HepG2 (cell line): ENCODE data around the gene KRTAP5-10. TPM values are rescaled to one million over a fixed set of nuclear protein-coding genes. Genes with fewer than 3 reads are reported as not detected.
A peak's percentile ranks its signal among the peaks of the same experiment; 100 is the strongest.

Experiments used
- ATAC-seq: fragments of 200-7000 bp; cut with Tn5 transposase; 3 replicates; pipeline ENCODE4 v1.9.1; 2020; ENCODE audit warnings: mild to moderate bottlenecking, moderate library complexity
- BruUV-seq: library from RNA; stranded (reverse); fragments of 400-500 nt; replicated peaks from 2 replicates; lab custom pipeline; 2021; lab: Mats Ljungman, UMichigan
- CTCF ChIA-PET: fragments of 300-600 bp; formaldehyde crosslinking; extraction: SDS; loops from one replicate; lab custom pipeline; 2021; ENCODE audit warnings: low total read pairs, inconsistent platforms, low intra/inter-chr PET ratio; lab: Yijun Ruan, JAX
- POLR2A ChIA-PET: fragments of 350-600 bp; sonication (Branson Sonifier 250); formaldehyde crosslinking; loops from one replicate; lab custom pipeline; 2020; ENCODE audit warnings: antibody characterized with exemption, inconsistent platforms; lab: Yijun Ruan, JAX
- DNase-seq: peaks from one replicate; pipeline ENCODE4 v3.0.0-alpha.2; 2015; ENCODE audit warnings: low spot score
- FAIRE-seq: peaks from 3 replicates; lab custom pipeline; 2011; peaks lifted over from hg19 to GRCh38; lab: Jason Lieb, UNC
- H2AFZ ChIP-seq: one replicate; pipeline ENCODE4 v1.6.1; 2011; ENCODE audit warnings: low read length, inconsistent platforms
- H3K27ac ChIP-seq: fragments of 300-600 bp; 3 replicates; pipeline ENCODE4 v1.8.0; 2011; ENCODE audit warnings: mixed run types, mild to moderate bottlenecking, mixed read lengths, low read length, inconsistent platforms; ENCODE audit not compliant: insufficient read depth; ENCODE audit errors: extremely low read length
- H3K27me3 ChIP-seq, 2 experiments: fragments of 200-600 bp in 1 of 2; 2 replicates in 1 of 2; 3 replicates in 1 of 2; pipeline versions ENCODE4 v1.6.0 to v1.8.0; 2011; ENCODE audit warnings: low read length in 2 of 2, mild to moderate bottlenecking in 2 of 2, moderate library complexity in 2 of 2, inconsistent platforms in 1 of 2; ENCODE audit not compliant: insufficient read depth in 2 of 2, control insufficient read depth in 1 of 2
- H3K36me3 ChIP-seq, 2 experiments: fragments of 200-600 bp in 1 of 2; replicated peaks in 1 of 2; 2 replicates in 1 of 2; 3 replicates in 1 of 2; pipeline versions ENCODE4 v1.5.1 to v1.8.0; 2011; ENCODE audit warnings: low read length in 2 of 2, inconsistent platforms in 1 of 2; ENCODE audit not compliant: insufficient read depth in 2 of 2, control insufficient read depth in 1 of 2
- H3K4me1 ChIP-seq: 2 replicates; pipeline ENCODE4 v1.5.1; 2012; ENCODE audit warnings: low read length, inconsistent platforms; ENCODE audit not compliant: insufficient read depth
- H3K4me2 ChIP-seq: 2 replicates; pipeline ENCODE4 v1.6.0; 2011; ENCODE audit warnings: low read depth, low read length, inconsistent platforms
- H3K4me3 ChIP-seq, 3 experiments: fragments of 200-600 bp in 1 of 3; sonication (generic), shearing (Covaris generic) in 1 of 3; replicated peaks in 1 of 3; 2 replicates each; pipeline ENCODE4 v1.5.1; 2011 to 2016; ENCODE audit warnings: low read length in 3 of 3, inconsistent platforms in 2 of 3, low read depth in 2 of 3, mild to moderate bottlenecking in 2 of 3, control low read depth in 1 of 3, mixed read lengths in 1 of 3; ENCODE audit not compliant: insufficient read depth in 1 of 3
- H3K79me2 ChIP-seq: one replicate; pipeline ENCODE4 v1.6.1; 2011; ENCODE audit warnings: low read length, inconsistent platforms; ENCODE audit not compliant: insufficient read depth
- H3K9ac ChIP-seq: 2 replicates; pipeline ENCODE4 v1.6.0; 2011; ENCODE audit warnings: mild to moderate bottlenecking, low read depth, low read length, inconsistent platforms; ENCODE audit not compliant: insufficient read depth
- H3K9me3 ChIP-seq: 2 replicates; pipeline ENCODE4 v1.5.1; 2012; ENCODE audit warnings: mild to moderate bottlenecking, low read length
- H4K20me1 ChIP-seq: 2 replicates; pipeline ENCODE4 v1.6.0; 2011; ENCODE audit warnings: inconsistent platforms, mild to moderate bottlenecking, low read length, moderate library complexity; ENCODE audit not compliant: insufficient read depth
- ATF3 ChIP-seq: sonication (generic); formaldehyde crosslinking; IDR thresholded peaks from 2 replicates; pipeline ENCODE4 v1.4.0; 2020; ENCODE audit warnings: missing genetic modification reagents
- DR1 ChIP-seq: sonication (generic); formaldehyde crosslinking; IDR thresholded peaks from 2 replicates; pipeline ENCODE4 v1.8.0; 2021; ENCODE audit warnings: mild to moderate bottlenecking, missing genetic modification reagents, inconsistent platforms
- E2F2 ChIP-seq: sonication (generic); formaldehyde crosslinking; IDR thresholded peaks from 2 replicates; pipeline ENCODE4 v1.4.0; 2020; ENCODE audit warnings: missing genetic modification reagents, borderline replicate concordance
- KLF15 ChIP-seq: sonication (generic); formaldehyde crosslinking; IDR thresholded peaks from 2 replicates; pipeline ENCODE4 v1.8.1; 2023; ENCODE audit warnings: borderline replicate concordance, mild to moderate bottlenecking, inconsistent platforms, missing genetic modification reagents, mixed read lengths
- MTA1 ChIP-seq: sonication (generic); formaldehyde crosslinking; IDR thresholded peaks from 2 replicates; pipeline ENCODE4 v1.4.0; 2020; ENCODE audit warnings: missing genetic modification reagents, mild to moderate bottlenecking, borderline replicate concordance
- SAP130 ChIP-seq: IDR thresholded peaks from 2 replicates; pipeline ENCODE4 v1.6.1; 2016; ENCODE audit warnings: low read depth
- SOX6 ChIP-seq, 2 experiments: fragments of 450-650 bp in 1 of 2; sonication (generic) in 1 of 2; formaldehyde crosslinking in 1 of 2; IDR thresholded peaks; 2 replicates each; pipeline versions ENCODE4 v1.4.0 to v1.6.1; 2017 to 2020; ENCODE audit warnings: antibody characterized with exemption in 1 of 2, mild to moderate bottlenecking in 1 of 2, missing genetic modification reagents in 1 of 2
- TERF1 ChIP-seq: sonication (generic); formaldehyde crosslinking; IDR thresholded peaks from 2 replicates; pipeline ENCODE4 v1.8.0; 2022; ENCODE audit warnings: mild to moderate bottlenecking, missing genetic modification reagents, moderate library complexity
- WIZ ChIP-seq: sonication (generic); formaldehyde crosslinking; IDR thresholded peaks from 2 replicates; pipeline ENCODE4 v1.5.1; 2020; ENCODE audit warnings: mild to moderate bottlenecking, missing genetic modification reagents
- ZFP62 ChIP-seq: sonication (generic); formaldehyde crosslinking; IDR thresholded peaks from 2 replicates; pipeline ENCODE4 v1.4.0; 2020; ENCODE audit warnings: missing genetic modification reagents
- ZMYM4 ChIP-seq: sonication (generic); formaldehyde crosslinking; IDR thresholded peaks from 2 replicates; pipeline ENCODE4 v1.8.1; 2023; ENCODE audit warnings: mild to moderate bottlenecking, missing genetic modification reagents
- ZNF292 ChIP-seq: sonication (generic); formaldehyde crosslinking; IDR thresholded peaks from 2 replicates; pipeline ENCODE4 v1.8.1; 2022; ENCODE audit warnings: mild to moderate bottlenecking, low read depth, missing genetic modification reagents, borderline replicate concordance
- ZNF44 ChIP-seq: sonication (generic); formaldehyde crosslinking; IDR thresholded peaks from 2 replicates; pipeline ENCODE4 v1.5.1; 2020; ENCODE audit warnings: mild to moderate bottlenecking, missing genetic modification reagents
- ZSCAN20 ChIP-seq: sonication (generic); formaldehyde crosslinking; IDR thresholded peaks from 2 replicates; pipeline ENCODE4 v1.4.0; 2020; ENCODE audit warnings: missing genetic modification reagents, mild to moderate bottlenecking, borderline replicate concordance
- WGBS: methylation state at CpG from one replicate; pipeline ENCODE4 v1.1.6; 2017; ENCODE audit warnings: low lambda C conversion rate; 5-methylcytosine and 5-hydroxymethylcytosine counted together
- in situ Hi-C: cut with HindIII; loops from 2 replicates; pipeline ENCODE4 v1.10.0; 2017; ENCODE audit warnings: low pct_unique_long_range_greater_than_20kb; ENCODE audit not compliant: extremely low pct_ligation_motif_present
- intact Hi-C: fragments of 100-400 bp; cut with micrococcal nuclease; formaldehyde crosslinking; loops from one replicate; pipeline ENCODE4 v1.10.0; 2022; ENCODE audit not compliant: unreplicated experiment
- polyA plus RNA-seq, 8 experiments: library from polyadenylated mRNA; depleted of rRNA in 3 of 8; stranded (reverse) in 7 of 8; unstranded in 1 of 8; fragments of >200 nt; fragmentation: Illumina TruSeq in 4 of 8; extraction: Trizol in 4 of 8; gene quantifications; 2 replicates each; pipeline versions ENCODE4 v1.2.1 to v1.2.3, GENCODE V29; 2011 to 2016; ENCODE audit warnings: low read depth in 4 of 8, missing spikeins in 1 of 8, mixed read lengths in 1 of 8; ENCODE audit not compliant: insufficient read depth in 1 of 8
- total RNA-seq, 5 experiments: library from RNA; depleted of rRNA; stranded (reverse); fragments of >200 nt; fragmentation: Illumina TruSeq; extraction: Trizol; gene quantifications; 2 replicates each; pipeline ENCODE4 v1.2.3, GENCODE V29; 2016; ENCODE audit warnings: low read depth in 1 of 5
- TF ChIP-seq, protein P1 (sequence below): sonication (generic); formaldehyde crosslinking; IDR thresholded peaks from 2 replicates; pipeline ENCODE4 v1.5.1; 2020; ENCODE audit warnings: missing genetic modification reagents, mild to moderate bottlenecking, borderline replicate concordance
- TF ChIP-seq, protein P2 (sequence below): sonication (generic); formaldehyde crosslinking; IDR thresholded peaks from 2 replicates; pipeline ENCODE4 v1.4.0; 2020; ENCODE audit warnings: missing genetic modification reagents, mild to moderate bottlenecking, borderline replicate concordance
- TF ChIP-seq, protein P3 (sequence below): IDR thresholded peaks from 2 replicates; pipeline ENCODE4 v1.6.1; 2016

Gene KRTAP5-10
- total and polyA plus RNA-seq, 2 of the 13 experiments (the other 11 are each of a cell fraction or from before 2014, with no cell fraction given) = not detected

DNA sequence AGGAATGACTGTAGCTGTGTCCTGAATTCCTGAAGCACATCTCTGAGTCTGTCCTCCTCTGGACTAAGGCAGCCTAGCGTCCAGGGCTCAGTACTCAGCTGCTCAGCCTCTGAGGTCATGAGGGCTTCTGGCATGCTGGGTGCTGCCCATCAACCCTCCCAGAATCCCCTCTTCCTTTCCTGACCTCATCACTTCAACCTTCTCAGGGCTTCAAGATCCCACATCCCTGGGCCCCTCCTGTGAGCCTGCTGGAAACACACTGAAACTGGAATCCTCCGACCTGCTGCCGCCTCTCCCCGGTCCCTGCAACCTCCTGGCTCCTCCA is 26.7 kb upstream of the KRTAP5-10 start:
- CTCF ChIA-PET = no interaction called here
- TF ChIP-seq KLF15 (CRISPR knock-in tag) = no peak
- TF ChIP-seq TERF1 (CRISPR knock-in tag) = no peak
- no peak for TF ChIP-seq ZNF44
- TF ChIP-seq ZMYM4 (CRISPR knock-in tag) = no peak
- no peak for TF ChIP-seq SOX6 (IDR thresholded peaks at IDR 0.05)
- no peak for TF ChIP-seq SOX6 (CRISPR knock-in tag; IDR thresholded peaks at IDR 0.05)
- no peak for TF ChIP-seq E2F2 (CRISPR knock-in tag)
- TF ChIP-seq ZFP62 = no peak
- TF ChIP-seq WIZ (CRISPR knock-in tag) = no peak
- TF ChIP-seq SAP130 (CRISPR knock-in tag) = no peak
- no peak for TF ChIP-seq MTA1 (CRISPR knock-in tag)
- TF ChIP-seq, protein P1, sequence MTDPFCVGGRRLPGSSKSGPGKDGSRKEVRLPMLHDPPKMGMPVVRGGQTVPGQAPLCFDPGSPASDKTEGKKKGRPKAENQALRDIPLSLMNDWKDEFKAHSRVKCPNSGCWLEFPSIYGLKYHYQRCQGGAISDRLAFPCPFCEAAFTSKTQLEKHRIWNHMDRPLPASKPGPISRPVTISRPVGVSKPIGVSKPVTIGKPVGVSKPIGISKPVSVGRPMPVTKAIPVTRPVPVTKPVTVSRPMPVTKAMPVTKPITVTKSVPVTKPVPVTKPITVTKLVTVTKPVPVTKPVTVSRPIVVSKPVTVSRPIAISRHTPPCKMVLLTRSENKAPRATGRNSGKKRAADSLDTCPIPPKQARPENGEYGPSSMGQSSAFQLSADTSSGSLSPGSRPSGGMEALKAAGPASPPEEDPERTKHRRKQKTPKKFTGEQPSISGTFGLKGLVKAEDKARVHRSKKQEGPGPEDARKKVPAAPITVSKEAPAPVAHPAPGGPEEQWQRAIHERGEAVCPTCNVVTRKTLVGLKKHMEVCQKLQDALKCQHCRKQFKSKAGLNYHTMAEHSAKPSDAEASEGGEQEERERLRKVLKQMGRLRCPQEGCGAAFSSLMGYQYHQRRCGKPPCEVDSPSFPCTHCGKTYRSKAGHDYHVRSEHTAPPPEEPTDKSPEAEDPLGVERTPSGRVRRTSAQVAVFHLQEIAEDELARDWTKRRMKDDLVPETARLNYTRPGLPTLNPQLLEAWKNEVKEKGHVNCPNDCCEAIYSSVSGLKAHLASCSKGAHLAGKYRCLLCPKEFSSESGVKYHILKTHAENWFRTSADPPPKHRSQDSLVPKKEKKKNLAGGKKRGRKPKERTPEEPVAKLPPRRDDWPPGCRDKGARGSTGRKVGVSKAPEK (CRISPR knock-in tag) = no peak
- TF ChIP-seq ATF3 = no peak
- TF ChIP-seq, protein P2, sequence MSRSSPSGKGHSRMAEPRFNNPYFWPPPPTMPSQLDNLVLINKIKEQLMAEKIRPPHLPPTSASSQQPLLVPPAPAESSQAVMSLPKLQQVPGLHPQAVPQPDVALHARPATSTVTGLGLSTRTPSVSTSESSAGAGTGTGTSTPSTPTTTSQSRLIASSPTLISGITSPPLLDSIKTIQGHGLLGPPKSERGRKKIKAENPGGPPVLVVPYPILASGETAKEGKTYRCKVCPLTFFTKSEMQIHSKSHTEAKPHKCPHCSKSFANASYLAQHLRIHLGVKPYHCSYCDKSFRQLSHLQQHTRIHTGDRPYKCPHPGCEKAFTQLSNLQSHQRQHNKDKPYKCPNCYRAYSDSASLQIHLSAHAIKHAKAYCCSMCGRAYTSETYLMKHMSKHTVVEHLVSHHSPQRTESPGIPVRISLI (CRISPR knock-in tag) = no peak
- TF ChIP-seq ZNF292 (CRISPR knock-in tag) = no peak
- TF ChIP-seq, protein P3, sequence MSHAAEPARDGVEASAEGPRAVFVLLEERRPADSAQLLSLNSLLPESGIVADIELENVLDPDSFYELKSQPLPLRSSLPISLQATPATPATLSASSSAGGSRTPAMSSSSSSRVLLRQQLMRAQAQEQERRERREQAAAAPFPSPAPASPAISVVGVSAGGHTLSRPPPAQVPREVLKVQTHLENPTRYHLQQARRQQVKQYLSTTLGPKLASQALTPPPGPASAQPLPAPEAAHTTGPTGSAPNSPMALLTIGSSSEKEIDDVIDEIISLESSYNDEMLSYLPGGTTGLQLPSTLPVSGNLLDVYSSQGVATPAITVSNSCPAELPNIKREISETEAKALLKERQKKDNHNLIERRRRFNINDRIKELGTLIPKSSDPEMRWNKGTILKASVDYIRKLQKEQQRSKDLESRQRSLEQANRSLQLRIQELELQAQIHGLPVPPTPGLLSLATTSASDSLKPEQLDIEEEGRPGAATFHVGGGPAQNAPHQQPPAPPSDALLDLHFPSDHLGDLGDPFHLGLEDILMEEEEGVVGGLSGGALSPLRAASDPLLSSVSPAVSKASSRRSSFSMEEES (CRISPR knock-in tag) = no peak
- no peak for TF ChIP-seq ZSCAN20 (CRISPR knock-in tag)
- TF ChIP-seq DR1 (CRISPR knock-in tag) = no peak

More for the DNA sequence above, 26.7 kb upstream of the KRTAP5-10 start:
- Histone ChIP-seq H3K9me3 (no peaks in the 10 kb centered on the region), H3K4me1 (peaks cover 95% of the 10 kb centered on the region), H2AFZ (no peak overlapping the region), H3K4me2 (no peak overlapping the region), H3K27me3 (no peaks in the 10 kb centered on the region), H3K79me2 (no peaks in the 10 kb centered on the region), H3K27ac (no peak overlapping the region), H3K9ac (no peak overlapping the region), H4K20me1 (no peaks in the 10 kb centered on the region), H3K36me3 (no peaks in the 10 kb centered on the region), H3K4me3 (no peak overlapping the region)
- WGBS = 93% methylated on average over 4 of the region's 4 CpGs
- intact Hi-C loops (no loop called here), in situ Hi-C loops (no loop called here)
- POLR2A ChIA-PET = no interaction called here
- peak; percentile 67 for ATAC-seq
- no TSS peak for BruUV-seq
- no peak for FAIRE-seq
- DNase-seq = no peak
